Gastroesophageal sphincter (tissue), 3 donors: ENCODE data around the gene TBC1D4.

Experiments used
- POLR2A ChIP-seq, 2 donors: fragments of 450-650 bp; IDR thresholded peaks; one replicate each; pipeline ENCODE4 v1.6.1; 2017; ENCODE audit warnings: antibody characterized with exemption in 2 of 2, mild to moderate bottlenecking in 2 of 2, moderate library complexity in 1 of 2
- POLR2AphosphoS5 ChIP-seq: sonication (generic); formaldehyde crosslinking; IDR thresholded peaks from one replicate; pipeline ENCODE4 v1.6.1; 2017; ENCODE audit warnings: antibody characterized with exemption
- TF ChIP-seq, protein P1 (sequence below), 4 experiments: fragments of 200-600 bp in 2 of 4; fragments of 450-650 bp in 2 of 4; sonication (generic) in 1 of 4; IDR thresholded peaks; one replicate each; pipeline ENCODE4 v1.5.1; 2017 to 2019; ENCODE audit warnings: antibody characterized with exemption in 4 of 4, mild to moderate bottlenecking in 2 of 4, moderate library complexity in 2 of 4

DNA sequence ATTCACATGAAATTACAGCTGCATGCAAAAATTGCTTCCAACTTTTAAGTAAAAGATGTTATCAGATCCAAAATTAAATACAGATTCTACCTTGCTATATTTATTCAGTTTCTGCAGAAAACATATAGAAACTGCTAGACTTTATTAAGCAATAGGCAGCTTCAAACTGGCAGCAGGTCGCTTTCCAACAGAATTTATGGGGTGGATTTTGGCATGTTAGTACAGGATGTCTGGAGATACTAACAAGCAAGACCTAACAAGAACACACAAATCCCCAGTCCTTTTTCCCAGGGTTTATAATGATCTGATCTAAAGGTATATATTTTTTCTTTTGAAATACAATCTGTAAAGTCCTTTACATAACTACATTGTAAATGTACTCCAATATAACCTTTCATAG, 27.5 kb downstream of the TBC1D4 start:
- TF ChIP-seq, protein P1, sequence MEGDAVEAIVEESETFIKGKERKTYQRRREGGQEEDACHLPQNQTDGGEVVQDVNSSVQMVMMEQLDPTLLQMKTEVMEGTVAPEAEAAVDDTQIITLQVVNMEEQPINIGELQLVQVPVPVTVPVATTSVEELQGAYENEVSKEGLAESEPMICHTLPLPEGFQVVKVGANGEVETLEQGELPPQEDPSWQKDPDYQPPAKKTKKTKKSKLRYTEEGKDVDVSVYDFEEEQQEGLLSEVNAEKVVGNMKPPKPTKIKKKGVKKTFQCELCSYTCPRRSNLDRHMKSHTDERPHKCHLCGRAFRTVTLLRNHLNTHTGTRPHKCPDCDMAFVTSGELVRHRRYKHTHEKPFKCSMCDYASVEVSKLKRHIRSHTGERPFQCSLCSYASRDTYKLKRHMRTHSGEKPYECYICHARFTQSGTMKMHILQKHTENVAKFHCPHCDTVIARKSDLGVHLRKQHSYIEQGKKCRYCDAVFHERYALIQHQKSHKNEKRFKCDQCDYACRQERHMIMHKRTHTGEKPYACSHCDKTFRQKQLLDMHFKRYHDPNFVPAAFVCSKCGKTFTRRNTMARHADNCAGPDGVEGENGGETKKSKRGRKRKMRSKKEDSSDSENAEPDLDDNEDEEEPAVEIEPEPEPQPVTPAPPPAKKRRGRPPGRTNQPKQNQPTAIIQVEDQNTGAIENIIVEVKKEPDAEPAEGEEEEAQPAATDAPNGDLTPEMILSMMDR (IDR thresholded peaks at IDR 0.05) = no peak
- no peak for TF ChIP-seq POLR2AphosphoS5
- TF ChIP-seq POLR2A (IDR thresholded peaks at IDR 0.05) = no peak
